GM23338 (cell line): ENCODE results near the gene ZDHHC20. TPM values are rescaled to one million over a fixed set of nuclear protein-coding genes. Genes with fewer than 3 reads are reported as not detected.

Source experiments
- ATAC-seq: fragments of 200-7000 bp; cut with Tn5 transposase; 3 replicates; pipeline ENCODE4 v1.9.1; 2020
- DNase-seq: peaks from one replicate; pipeline ENCODE4 v3.0.0-alpha.2; 2015; ENCODE audit warnings: low spot score
- H2AFZ ChIP-seq: fragments of 200-600 bp; sonication (generic); 2 replicates; pipeline ENCODE4 v1.8.0; 2016; ENCODE audit warnings: antibody characterized with exemption, mild to moderate bottlenecking, moderate library complexity
- H3F3A ChIP-seq: fragments of 200-600 bp; sonication (generic); replicated peaks from 2 replicates; pipeline ENCODE4 v1.8.0; 2017; ENCODE audit warnings: antibody characterized with exemption, mixed run types, low read depth
- H3K27ac ChIP-seq: fragments of 200-600 bp; sonication (generic); 2 replicates; pipeline ENCODE4 v1.6.1; 2016; ENCODE audit warnings: low read depth
- H3K27me3 ChIP-seq: fragments of 200-600 bp; sonication (generic); 2 replicates; pipeline ENCODE4 v1.8.0; 2016; ENCODE audit warnings: mild to moderate bottlenecking, mixed run types, moderate library complexity; ENCODE audit not compliant: insufficient read depth
- H3K36me3 ChIP-seq: fragments of 200-600 bp; sonication (generic); 2 replicates; pipeline ENCODE4 v1.8.0; 2016; ENCODE audit warnings: mild to moderate bottlenecking; ENCODE audit not compliant: insufficient read depth
- H3K4me1 ChIP-seq: fragments of 200-600 bp; sonication (generic); 2 replicates; pipeline ENCODE4 v1.8.0; 2016; ENCODE audit warnings: mild to moderate bottlenecking, moderate library complexity; ENCODE audit not compliant: insufficient read depth
- H3K4me2 ChIP-seq: fragments of 200-600 bp; sonication (generic); 2 replicates; pipeline ENCODE4 v1.7.1; 2017; ENCODE audit warnings: mixed run types
- H3K4me3 ChIP-seq: fragments of 200-600 bp; sonication (generic); 2 replicates; pipeline ENCODE4 v1.6.1; 2016; ENCODE audit warnings: mixed run types
- H3K79me2 ChIP-seq: fragments of 200-600 bp; sonication (generic); replicated peaks from 2 replicates; pipeline ENCODE4 v1.8.0; 2017; ENCODE audit warnings: mild to moderate bottlenecking; ENCODE audit not compliant: insufficient read depth
- H3K9me2 ChIP-seq: fragments of 200-600 bp; sonication (generic); 2 replicates; pipeline ENCODE4 v1.8.0; 2017; ENCODE audit not compliant: insufficient read depth
- H4K20me1 ChIP-seq: fragments of 200-600 bp; sonication (generic); replicated peaks from 2 replicates; pipeline ENCODE4 v1.8.0; 2017; ENCODE audit warnings: mild to moderate bottlenecking; ENCODE audit not compliant: insufficient read depth
- H3K27ac Mint-ChIP-seq: 2 replicates; pipeline ENCODE4 v1.8.0; 2020; ENCODE audit warnings: inconsistent platforms, mild to moderate bottlenecking, moderate library complexity, mixed read lengths
- H3K27me3 Mint-ChIP-seq: 3 replicates; pipeline ENCODE4 v1.8.0; 2022; ENCODE audit warnings: low read depth, mild to moderate bottlenecking, moderate library complexity, mixed read lengths, inconsistent platforms; ENCODE audit not compliant: insufficient read depth, poor library complexity
- H3K36me3 Mint-ChIP-seq: 3 replicates; pipeline ENCODE4 v1.8.0; 2021; ENCODE audit warnings: low read depth, mild to moderate bottlenecking, inconsistent platforms, moderate library complexity, mixed read lengths
- H3K4me1 Mint-ChIP-seq: 3 replicates; pipeline ENCODE4 v1.8.0; 2020; ENCODE audit warnings: mild to moderate bottlenecking, inconsistent platforms, mixed read lengths
- H3K4me3 Mint-ChIP-seq: 3 replicates; pipeline ENCODE4 v1.8.0; 2021; ENCODE audit warnings: moderate library complexity, mild to moderate bottlenecking, inconsistent platforms, mixed read lengths
- H3K9me3 Mint-ChIP-seq: 3 replicates; pipeline ENCODE4 v1.8.0; 2020; ENCODE audit warnings: moderate library complexity, mild to moderate bottlenecking, inconsistent platforms, mixed read lengths
- ETS1 ChIP-seq: IDR thresholded peaks from 2 replicates; pipeline ENCODE4 v1.6.1; 2016; ENCODE audit warnings: antibody characterized with exemption
- EZH2 ChIP-seq: fragments of 200-600 bp; sonication (generic); IDR thresholded peaks from one replicate; pipeline ENCODE4 v1.8.0; 2017; ENCODE audit warnings: antibody characterized with exemption, mild to moderate bottlenecking, low read depth; ENCODE audit not compliant: unreplicated experiment
- NANOG ChIP-seq: IDR thresholded peaks from 2 replicates; pipeline ENCODE4 v1.6.1; 2016; ENCODE audit warnings: antibody characterized with exemption, borderline replicate concordance
- REST ChIP-seq: IDR thresholded peaks from one replicate; pipeline ENCODE4 v1.6.1; 2018; ENCODE audit warnings: antibody characterized with exemption; ENCODE audit not compliant: unreplicated experiment
- STAT1 ChIP-seq: IDR thresholded peaks from one replicate; pipeline ENCODE4 v1.6.1; 2016; ENCODE audit warnings: antibody characterized with exemption; ENCODE audit not compliant: unreplicated experiment
- ZNF114 ChIP-seq: fragments of 250-450 bp; sonication (Bioruptor Pico); IDR thresholded peaks from 2 replicates; pipeline ENCODE4 v1.5.0; 2020; ENCODE audit warnings: mild to moderate bottlenecking, moderate library complexity
- polyA plus RNA-seq: library from polyadenylated mRNA; unstranded; fragments of >200 nt; fragmentation: Nextera tagmentation; extraction: Ambion mirVana; gene quantifications from 2 replicates; pipeline ENCODE4 v1.2.1, GENCODE V29; 2016
- total RNA-seq: library from RNA; depleted of rRNA; stranded (reverse); fragments of >200 nt; shearing (Covaris generic); gene quantifications from 2 replicates; pipeline ENCODE4 v1.2.3, GENCODE V29; 2014
- TF ChIP-seq, protein P1 (sequence below), 2 experiments: fragments of 200-600 bp in 1 of 2; sonication (generic) in 1 of 2; conservative IDR thresholded peaks; 2 replicates each; pipeline versions ENCODE4 v1.5.1 to v1.6.1; 2016 to 2017; ENCODE audit warnings: antibody characterized with exemption in 2 of 2, low read depth in 2 of 2, mild to moderate bottlenecking in 2 of 2, moderate library complexity in 1 of 2

ZDHHC20 gene
- total and polyA plus RNA-seq, 2 experiments from 2014 or later: 37.7 to 119 TPM

- TF ChIP-seq REST (no peak), ETS1 (no peak), ZNF114 (no peak)
These were observed 98.0 kb downstream of the ZDHHC20 start (continued) for GRCh38 chr13:21361123-21361522.

DNA sequence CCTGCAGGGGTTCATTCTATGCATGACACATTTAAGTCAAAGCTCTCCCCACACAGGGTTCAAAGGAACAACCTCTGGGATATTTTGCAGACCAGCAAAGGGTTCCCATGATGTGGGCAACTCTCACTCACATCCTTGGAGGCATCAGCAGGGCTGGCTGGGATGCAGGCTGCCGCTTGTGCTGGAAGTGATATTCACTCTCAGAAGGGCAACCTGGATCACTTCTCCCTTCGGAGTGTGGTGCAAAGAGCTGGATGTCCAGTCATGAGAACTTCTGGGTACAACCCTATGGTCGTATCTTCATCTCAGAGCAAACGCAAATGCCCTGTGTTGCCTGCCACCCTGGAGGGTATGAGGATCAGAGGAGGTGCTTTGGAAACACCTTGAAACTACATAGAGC, 98.6 kb downstream of the ZDHHC20 start:
- Mint-ChIP-seq H3K9me3 (no peaks in the 10 kb centered on the region; the same call in 2 of the 3 replicates), H3K4me1 (peaks cover 1% of the 10 kb centered on the region), H3K27me3 (peaks cover 5% of the 10 kb centered on the region), H3K36me3 (no peaks in the 10 kb centered on the region), H3K27ac (no peak overlapping the region), H3K4me3 (no peak overlapping the region)
- Histone ChIP-seq H3K4me3 (no peak overlapping the region), H3K36me3 (no peaks in the 10 kb centered on the region), H3K79me2 (no peaks in the 10 kb centered on the region), H2AFZ (no peak overlapping the region), H3K27me3 (no peaks in the 10 kb centered on the region), H3K4me1 (no peaks in the 10 kb centered on the region), H3K4me2 (no peak overlapping the region), H3F3A (no peaks in the 10 kb centered on the region), H3K27ac (no peak overlapping the region), H4K20me1 (no peaks in the 10 kb centered on the region), H3K9me2 (no peaks in the 10 kb centered on the region; the same call in 1 of the 2 replicates)
- ATAC-seq (no peak), DNase-seq (no peak)
- TF ChIP-seq NANOG: no peak

DNA sequence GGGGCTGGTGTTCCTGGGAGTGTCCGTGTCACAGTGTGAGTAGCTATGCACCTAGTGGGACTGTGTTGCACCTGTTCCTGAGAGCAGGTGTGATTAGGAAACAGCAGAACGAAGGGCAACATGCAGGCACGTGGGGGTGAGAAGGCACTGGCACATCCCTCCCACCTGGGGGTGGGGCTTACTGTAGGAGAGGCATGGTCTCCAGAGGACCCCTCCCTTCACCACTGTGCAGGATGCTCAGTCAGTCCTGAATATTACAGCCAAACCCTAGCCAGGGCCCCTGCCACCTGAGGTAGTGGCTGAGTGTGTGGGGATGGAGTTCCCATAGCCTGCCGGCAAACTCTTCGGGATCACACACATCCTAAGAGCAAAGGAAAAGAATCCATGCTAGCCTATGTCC, 99.2 kb downstream of the ZDHHC20 start:
- Histone ChIP-seq H3K9me2 (no peaks in the 10 kb centered on the region; the same call in 1 of the 2 replicates), H3K36me3 (no peaks in the 10 kb centered on the region), H3F3A (no peaks in the 10 kb centered on the region), H3K4me3 (no peak overlapping the region), H3K27ac (no peak overlapping the region), H3K79me2 (no peaks in the 10 kb centered on the region), H3K4me1 (no peaks in the 10 kb centered on the region), H3K27me3 (no peaks in the 10 kb centered on the region), H4K20me1 (no peaks in the 10 kb centered on the region), H2AFZ (no peak overlapping the region), H3K4me2 (no peak overlapping the region)
- DNase-seq (no peak), ATAC-seq (no peak)
- H3K27me3 Mint-ChIP-seq: peaks cover 5% of the 10 kb centered on the region
- no peaks in the 10 kb centered on the region; the same call in 2 of the 3 replicates for H3K9me3 Mint-ChIP-seq
- peaks cover 4% of the 10 kb centered on the region for H3K4me1 Mint-ChIP-seq
- H3K36me3 Mint-ChIP-seq: no peaks in the 10 kb centered on the region
- no peak overlapping the region for H3K27ac Mint-ChIP-seq
- H3K4me3 Mint-ChIP-seq: no peak overlapping the region
- TF ChIP-seq, protein P1, sequence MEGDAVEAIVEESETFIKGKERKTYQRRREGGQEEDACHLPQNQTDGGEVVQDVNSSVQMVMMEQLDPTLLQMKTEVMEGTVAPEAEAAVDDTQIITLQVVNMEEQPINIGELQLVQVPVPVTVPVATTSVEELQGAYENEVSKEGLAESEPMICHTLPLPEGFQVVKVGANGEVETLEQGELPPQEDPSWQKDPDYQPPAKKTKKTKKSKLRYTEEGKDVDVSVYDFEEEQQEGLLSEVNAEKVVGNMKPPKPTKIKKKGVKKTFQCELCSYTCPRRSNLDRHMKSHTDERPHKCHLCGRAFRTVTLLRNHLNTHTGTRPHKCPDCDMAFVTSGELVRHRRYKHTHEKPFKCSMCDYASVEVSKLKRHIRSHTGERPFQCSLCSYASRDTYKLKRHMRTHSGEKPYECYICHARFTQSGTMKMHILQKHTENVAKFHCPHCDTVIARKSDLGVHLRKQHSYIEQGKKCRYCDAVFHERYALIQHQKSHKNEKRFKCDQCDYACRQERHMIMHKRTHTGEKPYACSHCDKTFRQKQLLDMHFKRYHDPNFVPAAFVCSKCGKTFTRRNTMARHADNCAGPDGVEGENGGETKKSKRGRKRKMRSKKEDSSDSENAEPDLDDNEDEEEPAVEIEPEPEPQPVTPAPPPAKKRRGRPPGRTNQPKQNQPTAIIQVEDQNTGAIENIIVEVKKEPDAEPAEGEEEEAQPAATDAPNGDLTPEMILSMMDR (conservative IDR thresholded peaks at IDR 0.05; ENCODE audit: low read depth in 2 of 2): no peak
- TF ChIP-seq STAT1: no peak
- no peak for TF ChIP-seq EZH2
- no peak for TF ChIP-seq NANOG
- no peak for TF ChIP-seq REST
